T-helper 2 cell treated with Interferon-gamma antibody and Interleukin-4, amounts not matched to agents 100 ng/mL and 5 ng/mL, for 36 hours (primary cell): ENCODE data around the gene PTPRN2. TPM values are rescaled to one million over a fixed set of nuclear protein-coding genes. Genes with fewer than 3 reads are reported as not detected.

Source experiments
- intact Hi-C: fragments of 100-400 bp; cut with micrococcal nuclease; formaldehyde crosslinking; loops from one replicate; pipeline ENCODE4 v1.15.1; 2023
- total RNA-seq: library from RNA; stranded (reverse); gene quantifications from 2 replicates; pipeline ENCODE4 v1.2.3, GENCODE V29; 2022

Gene PTPRN2
- total RNA-seq, 1 donor from 2014 or later, result 5.1 TPM

DNA sequence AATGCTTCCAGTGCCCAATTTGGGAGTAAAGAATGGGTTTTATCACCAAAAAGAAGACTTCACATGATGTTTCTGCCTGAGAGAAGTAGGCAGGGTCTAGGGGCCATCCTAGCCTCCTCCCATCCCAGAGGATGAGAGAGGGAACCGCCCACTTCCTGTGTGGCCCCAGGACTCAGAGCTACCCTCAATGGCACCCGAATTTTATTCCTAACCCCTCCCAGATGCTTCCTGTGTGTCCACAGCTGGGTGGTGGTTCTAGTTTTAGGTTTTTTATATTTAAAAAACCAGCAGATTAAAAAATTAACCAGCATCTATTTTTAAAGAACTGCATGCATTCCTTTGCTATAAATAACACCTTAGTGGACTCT is 583.5 kb downstream of the PTPRN2 start:
- intact Hi-C loops, result no loop called here

DNA sequence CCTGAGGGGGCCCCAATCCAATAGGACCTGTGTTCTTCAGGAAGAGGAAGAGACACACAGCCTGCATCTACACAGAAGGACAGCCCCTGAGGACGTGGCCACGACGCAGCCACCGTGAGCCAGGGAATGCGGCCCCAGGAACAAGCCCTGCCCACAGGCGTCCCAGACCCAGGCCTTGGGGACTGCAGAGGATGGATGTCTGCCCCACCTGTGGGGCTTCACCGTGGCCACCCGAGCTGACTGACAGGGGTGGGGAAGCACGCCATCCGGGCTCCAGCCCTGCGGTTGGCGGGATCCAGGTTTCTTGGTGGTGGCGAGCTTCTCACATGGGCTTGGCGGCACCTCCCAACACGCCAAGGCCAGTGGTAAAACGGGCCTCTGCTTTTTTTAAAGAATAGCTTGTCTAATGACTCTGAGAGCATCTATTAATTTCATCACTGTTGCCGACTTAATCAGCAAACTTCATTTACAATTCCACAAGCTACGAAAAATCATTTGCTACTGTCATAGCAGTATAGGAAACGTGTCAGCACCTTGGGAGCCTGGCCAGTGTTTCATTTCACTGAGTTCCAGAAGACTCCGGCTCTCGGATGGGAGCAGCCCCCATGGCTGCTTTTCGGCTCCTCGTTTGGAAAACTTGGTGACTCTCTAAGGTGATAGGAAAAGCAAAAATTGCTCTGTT is 584.0 kb downstream of the PTPRN2 start:
- intact Hi-C loops, result no loop called here

DNA sequence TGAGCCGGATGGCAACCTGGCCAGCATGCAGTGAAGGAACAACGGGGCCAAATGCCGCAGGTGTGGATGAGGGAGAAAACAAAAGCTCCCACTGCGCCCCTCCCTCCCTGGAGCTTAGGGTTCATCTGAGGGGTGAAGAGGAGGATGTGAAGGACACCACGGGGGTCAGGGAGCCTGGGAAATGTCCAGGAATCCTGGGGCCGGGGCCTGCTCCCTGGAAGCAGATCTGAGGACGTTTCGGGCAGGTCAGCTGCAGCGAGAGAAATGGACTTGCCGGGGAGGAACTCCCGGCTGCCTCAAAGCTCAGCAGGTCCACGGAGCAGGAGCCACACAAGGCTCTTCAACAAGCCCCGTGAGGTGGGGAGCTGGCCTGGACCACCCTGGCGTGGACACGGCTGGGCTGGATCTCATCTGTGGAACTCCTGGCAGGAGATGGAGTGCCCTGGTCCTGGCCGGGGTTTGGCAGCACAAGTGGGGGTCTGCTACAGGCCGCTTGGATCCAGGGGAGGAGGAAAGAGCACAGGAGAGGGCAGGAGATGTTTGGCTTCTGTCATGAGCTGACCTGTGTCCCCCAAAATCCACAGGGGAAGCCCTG is 585.0 kb downstream of the PTPRN2 start:
- intact Hi-C loops, result no loop called here

DNA sequence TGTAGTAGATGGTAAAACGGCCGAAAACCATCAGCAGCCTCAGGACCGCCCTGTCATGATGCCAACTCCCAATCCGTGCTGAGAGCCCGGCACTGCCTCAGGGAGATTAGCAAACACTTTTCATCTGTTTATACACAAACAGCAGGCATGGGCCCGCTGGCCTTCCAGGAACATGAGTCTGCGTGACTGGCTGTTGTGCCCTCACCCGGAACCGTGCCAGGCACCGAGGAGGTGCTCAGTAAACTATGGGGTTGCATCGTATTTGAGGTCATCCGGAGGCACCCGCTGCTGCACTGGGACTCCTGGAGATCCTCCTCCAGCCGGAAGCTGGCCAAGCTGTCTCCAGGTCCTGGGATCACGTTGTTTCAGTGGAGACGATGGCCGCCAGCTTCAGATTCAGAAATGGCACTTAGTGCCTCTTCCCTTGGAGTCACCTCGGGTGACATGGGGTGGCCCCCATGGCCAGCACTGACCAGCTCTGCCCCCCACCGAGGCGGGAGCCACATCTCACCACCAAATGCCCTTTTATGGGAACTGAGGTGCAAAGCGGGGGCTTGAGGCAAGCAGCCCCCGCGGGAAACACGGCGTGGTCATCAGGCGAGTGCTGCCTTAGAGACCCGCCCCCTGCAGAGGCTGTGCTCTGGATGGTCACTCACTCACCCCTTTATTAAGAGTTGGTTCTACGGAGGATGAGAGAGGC is 585.9 kb downstream of the PTPRN2 start:
- intact Hi-C loops, result no loop called here

DNA sequence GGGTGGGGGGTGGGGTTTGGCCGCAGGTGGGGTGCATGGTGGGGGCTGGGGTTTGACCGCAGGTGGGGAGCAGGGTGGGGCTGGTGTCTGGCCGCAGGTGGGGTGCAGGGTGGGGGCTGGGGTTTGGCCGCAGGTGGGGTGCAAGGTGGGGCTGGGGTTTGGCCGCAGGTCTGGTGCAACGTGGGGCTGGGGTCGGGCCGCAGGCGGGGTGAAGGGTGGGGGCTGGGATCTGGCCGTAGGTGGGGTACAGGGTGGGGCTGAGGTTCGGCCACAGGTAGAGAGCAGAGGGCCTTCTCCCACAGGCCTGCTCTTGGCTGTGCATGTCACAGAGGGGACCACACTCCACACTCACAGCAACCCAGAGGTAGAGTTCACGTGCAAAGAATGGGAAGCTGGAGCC is 586.6 kb downstream of the PTPRN2 start:
- intact Hi-C loops, result no loop called here

DNA sequence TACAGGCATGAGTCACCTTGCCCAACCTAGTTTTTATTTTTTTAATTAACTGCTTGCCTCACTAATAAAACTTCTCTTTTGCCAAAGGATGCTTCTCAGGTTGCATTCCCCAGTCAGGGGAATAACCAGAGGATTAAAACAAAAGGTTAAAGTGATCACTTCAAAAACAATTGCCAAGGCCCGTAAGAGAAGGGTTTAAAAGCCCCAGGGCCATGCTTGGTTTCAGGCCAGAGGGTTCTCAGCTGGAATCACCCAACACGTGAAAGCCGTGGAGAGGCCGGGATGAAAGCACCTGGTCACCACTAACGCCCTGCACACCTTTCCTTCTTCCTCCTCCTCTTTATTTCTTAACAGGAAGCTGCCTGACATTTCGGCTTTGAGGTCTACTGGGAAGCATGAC is 587.5 kb downstream of the PTPRN2 start:
- intact Hi-C loops, result no loop called here

DNA sequence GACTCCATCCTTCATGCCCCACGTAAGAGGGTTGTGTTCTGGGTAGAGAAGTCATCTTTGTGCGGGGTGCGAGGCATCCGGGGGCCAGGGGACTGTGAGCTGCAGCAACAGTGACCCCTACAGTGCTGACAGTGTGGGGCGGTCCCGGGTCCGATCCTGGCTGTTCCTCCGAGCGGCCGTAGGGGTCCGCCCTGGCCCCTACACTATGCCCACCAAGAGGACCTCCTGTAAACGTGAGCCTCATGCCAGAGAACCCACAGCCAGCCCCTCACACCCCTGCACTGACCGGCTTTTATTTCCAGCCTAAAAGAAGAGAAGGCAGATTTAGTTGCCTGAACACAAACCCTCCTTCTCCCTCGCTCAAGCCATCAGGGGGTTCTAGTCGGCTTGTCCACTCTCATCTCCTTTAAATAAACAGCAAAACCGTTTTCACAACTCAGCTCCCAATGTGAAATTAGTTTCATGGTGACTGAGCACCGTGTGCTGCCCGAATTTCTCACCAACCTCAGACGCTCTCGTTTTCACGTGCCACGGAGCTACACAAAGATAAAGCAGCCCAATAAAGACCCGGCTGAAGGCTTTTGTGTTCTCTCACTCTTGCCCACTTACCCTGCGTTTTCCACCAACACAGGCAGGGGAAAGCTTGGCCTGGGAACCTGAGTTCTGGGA is 588.6 kb downstream of the PTPRN2 start:
- intact Hi-C loops, result no loop called here

DNA sequence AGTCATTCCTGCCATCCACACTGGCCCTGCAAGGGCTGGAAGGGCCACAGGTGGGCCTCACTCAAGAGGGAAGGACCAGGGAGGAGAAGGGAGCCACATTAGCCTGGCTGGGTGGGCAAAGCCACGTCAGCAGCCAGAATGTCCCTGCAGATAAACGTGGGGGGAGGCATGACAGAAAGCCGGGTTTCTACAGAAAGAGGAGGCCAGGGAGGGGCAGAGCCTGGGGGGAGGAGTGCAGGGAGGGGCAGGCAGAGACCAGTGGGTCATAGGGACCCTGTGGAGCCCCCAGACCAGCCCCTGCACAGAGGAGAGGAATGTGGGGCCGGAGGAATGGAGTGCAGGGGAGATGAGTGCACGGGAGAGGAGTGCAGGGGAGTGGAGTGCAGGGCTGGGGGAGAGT is 590.2 kb downstream of the PTPRN2 start:
- intact Hi-C loops, result no loop called here

DNA sequence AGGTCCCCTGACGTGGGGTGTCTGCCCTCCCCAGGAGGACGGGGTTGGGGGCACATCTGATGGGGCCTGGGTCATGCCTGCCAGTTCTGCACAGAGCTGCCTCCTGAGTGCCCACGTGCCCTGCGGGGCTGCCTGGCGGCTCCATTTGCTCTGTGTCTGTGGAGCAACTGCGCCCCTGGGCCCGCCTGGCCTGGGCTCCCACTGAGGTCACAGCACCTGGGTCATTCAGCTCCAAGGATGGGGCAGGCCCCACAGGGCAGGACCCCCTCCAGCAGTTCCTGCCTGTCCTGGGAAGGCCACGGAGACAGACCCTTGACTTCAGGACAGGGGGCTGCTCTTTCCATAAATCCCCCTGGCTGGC is 590.6 kb downstream of the PTPRN2 start:
- intact Hi-C loops, result no loop called here

DNA sequence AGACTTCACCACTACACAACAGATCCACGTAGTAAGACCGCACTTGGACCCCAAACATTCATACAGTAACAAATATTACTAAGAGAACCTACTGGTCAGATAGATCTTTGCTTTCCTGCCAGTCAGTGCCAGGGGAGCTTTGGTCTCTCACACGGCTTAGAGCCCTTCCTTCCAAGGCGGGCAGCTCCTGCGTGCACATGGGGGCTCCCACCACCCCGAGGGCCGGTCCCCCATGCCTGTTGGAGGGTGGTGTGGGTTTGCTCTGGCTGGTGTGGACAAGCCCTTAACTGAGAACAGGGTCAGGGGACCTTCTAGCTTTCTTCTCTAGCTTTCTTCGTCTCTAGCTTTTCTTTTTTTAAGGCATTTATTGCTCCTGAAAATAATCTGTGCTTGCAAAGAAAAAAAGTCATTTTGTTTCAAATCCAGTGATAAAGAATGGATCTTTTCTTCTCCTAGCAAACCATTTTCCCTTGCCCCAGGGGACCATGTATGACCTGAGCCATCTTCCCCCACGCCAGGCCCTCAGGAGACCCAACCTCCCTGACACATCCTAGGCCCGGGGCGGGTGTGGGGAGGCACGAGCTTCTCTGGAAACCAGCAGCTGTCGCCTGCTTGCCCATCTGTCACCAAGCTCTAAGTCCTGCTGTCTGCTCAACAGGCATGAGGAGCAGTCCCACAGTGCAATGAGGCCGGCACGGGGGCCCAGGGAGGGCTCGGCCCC is 591.1 kb downstream of the PTPRN2 start:
- intact Hi-C loops, result no loop called here

DNA sequence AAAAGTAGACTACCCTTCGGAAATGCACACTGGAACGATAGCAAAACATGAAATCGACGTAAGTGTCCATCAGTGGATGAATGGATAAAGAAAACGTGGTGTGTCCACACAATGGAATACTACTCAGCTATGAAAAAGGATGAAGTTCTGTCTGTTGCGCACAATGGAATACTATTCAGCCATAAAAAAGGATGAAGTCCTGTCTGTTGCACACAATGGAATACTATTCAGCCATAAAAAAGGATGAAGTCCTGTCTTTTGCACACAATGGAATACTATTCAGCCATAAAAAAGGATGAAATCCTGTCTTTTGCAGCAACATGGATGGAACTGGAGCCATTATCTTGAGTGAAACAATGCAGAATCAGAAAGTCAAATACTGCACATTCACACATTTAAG is 591.8 kb downstream of the PTPRN2 start:
- intact Hi-C loops, result no loop called here

DNA sequence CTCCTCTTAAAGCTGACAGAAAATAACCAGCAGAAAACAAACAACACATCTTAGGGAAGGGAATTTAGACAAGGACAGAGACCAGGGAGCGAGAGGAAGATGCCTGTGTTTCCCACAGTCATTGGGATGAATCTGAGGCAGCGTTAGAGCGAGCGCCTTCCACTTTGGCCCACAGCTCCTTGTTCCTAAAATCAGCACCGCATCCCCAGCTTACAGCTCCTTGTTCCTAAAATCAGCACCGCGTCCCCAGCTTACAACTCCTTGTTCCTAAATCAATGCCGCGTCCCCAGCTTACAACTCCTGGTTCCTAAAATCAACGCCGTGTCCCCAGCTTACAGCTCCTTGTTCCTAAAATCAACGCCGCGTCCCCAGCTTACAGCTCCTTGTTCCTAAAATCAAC is 593.3 kb downstream of the PTPRN2 start:
- intact Hi-C loops, result no loop called here

DNA sequence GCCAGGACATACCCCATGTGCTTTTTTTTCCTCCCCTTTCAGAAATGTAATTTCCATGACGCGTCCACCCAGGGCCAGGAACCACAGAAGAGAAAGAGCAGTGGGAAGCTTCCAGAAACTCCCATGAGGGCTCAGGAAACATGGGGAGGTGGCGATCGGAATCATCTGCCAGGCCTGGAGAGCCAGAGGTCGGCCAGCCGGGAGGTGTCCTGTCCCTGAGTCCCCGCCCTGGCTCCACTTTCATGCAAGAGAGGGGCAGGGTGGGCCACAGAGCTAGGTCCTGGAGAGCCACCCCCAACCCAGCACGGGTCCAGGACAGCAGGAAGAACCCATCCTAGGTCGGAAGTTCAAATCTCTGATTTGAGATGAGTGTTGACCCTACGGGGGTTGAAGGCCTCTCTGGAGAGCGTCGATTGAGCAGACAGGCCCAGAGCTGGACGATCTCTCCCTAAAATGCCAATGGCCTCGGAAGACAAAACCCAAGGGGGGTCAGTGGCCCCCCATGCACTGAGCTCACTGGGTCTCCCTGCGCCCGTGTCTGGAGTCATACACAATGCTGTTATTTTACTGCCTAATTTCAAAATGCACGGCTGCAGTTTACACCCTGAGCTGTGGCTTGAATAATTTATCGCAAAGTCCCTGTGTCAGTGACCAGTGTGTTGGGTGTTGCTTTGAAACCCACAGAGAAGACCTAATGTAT is 594.1 kb downstream of the PTPRN2 start:
- intact Hi-C loops, result no loop called here

DNA sequence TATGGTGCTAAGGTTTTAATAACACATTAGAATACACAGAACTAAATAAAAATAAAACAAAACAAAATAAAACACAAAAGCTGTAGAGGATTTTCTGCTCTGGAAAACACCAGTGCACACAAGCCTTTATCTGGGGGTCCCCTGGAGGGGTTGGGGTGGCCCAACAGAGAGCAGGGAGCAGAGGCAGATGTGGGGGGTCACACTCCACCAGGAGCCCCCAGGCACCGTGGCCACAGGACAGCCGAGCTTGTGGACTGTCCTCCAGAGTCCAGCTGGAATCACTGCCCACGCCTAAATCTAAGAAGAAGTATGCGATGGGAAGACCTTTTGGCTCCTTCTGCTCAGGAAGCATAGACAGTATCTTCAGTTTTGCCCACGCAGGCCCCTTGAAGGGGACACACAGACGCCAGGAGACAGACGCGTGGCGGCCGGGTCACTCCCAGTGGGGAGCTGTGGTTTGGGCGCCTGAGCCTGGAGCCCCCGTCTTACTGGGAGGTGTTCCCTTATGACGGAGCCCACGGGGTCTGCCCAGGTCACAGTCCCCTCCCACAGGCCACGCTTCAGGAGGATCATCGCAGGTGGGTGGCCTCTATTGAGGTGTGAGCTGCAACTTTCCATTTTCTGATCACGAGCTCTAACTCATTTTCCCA is 595.0 kb downstream of the PTPRN2 start:
- intact Hi-C loops, result no loop called here

DNA sequence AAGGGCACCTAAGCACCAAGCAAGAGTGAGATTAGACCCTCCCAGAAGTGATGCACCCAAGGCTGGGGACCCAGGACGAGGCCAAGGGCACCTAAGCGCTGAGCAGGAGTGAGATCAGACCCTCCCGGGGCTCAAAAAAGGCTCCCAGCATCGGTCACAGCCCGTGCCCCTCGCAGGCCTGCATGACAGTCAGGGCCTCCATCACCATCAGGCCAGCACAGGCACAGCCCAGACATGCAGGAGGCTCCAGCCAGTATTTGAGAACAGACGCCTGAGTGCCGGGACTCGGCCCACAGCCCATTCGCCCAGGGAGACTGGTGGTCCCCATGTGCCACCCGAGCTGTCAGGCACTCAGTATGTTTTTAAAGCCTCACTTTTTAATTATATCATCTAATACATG is 595.9 kb downstream of the PTPRN2 start:
- intact Hi-C loops, result no loop called here

DNA sequence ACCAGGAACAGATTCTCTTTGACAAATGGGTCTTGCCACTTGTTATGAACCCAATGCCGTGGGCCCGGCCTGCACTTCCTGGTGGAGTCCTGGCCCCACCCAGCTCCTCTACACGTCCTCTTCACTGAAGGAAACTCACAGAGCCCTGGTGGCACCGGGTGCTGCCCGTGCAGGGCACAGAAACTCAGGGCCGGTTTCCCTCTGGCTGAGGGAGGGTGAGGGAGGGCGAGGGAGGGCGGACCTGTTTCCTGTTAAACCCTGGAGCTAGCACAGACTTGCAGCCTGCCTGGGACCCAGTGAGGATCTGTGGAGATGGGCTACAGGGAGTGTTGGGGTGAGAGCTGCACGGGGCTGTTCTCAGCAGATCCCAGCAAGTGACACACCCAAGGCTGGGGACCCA is 596.3 kb downstream of the PTPRN2 start:
- intact Hi-C loops, result no loop called here

DNA sequence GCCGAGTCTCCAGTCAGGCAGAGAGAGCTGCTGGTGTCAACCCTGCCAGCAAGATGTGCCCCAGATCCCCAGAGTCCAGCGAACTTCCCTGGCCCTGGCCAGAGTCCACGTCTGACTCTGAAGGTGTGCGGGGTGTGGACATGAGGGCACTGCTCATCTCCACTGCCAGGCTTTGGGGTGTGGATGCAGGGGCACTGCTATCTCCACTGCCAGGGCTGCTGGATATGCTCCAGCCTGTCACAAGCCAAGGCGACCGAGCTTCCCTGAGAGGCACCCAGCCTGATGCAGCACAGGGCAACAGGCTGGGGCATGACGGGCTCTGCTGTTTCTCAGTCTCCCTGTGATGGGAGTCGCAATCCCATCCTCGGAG is 596.8 kb downstream of the PTPRN2 start:
- intact Hi-C loops, result no loop called here

DNA sequence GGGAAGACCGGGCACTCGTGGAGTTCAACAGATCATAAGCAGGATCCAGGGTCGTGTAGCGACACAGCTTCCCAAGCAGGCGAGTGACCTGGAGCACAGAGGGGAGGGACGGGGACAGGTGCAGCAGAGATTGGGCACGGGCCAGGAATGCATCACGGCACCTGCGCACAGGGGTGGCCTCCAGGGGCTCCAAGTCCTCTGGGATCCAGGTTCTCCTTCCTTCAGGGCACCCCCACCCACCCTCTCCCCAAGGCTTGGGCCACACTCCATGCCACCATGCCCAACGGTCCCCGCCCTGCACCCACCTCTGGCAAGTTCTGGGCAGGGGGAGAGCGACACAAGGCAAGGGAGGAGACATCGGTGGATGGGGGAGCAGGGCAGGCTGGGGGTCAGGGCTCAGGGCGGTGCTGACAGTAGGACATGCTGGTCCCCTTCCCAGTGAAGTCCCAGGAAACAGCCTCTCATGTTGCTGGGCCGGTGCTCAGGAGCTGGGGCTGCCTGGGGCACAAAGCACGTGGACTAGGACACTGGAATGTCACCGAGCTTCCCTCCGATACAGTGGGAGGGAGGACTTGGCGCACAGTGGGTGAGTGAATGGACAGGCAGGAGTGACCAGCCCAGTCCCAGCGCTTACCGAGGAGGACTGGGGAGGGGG is 597.3 kb downstream of the PTPRN2 start:
- intact Hi-C loops, result no loop called here

DNA sequence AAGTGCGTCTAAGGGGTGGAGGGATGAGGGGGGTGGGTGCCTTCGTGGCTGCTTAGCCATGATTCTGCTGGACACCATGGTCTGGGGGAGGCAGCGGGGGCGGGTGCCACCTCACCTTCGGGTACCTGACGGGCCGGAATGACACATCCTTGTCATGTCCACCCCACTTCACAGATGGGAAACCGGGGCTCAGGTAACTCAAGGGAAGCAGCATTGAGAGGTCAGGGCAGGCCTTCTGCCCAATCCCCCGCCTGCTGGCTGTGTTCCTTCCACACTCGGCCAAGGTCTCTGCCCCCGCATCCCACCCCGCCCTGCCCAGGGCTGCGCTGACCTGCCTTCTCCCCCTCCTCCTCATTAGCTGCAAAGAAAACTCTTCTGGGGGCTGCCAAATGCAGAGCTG is 598.0 kb downstream of the PTPRN2 start:
- intact Hi-C loops, result no loop called here

DNA sequence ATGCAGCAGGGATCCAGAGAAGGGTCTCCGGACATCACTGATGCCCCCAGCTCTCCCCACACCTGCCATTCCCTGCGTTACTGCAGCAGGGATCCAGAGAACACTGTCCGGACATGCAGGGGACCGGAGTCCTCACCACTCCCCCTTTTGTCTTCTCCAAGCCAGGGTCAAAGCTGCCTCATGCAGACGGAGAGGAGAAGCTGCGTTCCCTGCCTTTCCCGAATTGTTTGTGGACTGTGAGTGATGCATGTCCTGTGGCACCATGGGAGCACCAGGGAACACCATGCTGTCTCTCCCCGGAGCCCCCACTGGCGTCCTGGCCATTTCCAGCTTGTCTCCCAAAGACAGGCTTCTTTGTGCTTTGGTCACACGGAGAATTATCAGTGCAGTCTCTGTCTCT is 599.7 kb downstream of the PTPRN2 start:
- intact Hi-C loops, result no loop called here
